ENCODE data around the gene FHOD3.

The FHOD3 gene

GRCh38 chr18:36420826-36421225 is 123.3 kb downstream of the FHOD3 start:
- H2AFZ ChIP-seq (ENCODE audit: low read length) = no peak overlapping the region
- no peak overlapping the region for H3K4me3 ChIP-seq (ENCODE audit: low read length)
- no peak overlapping the region for H3K9ac ChIP-seq (ENCODE audit: low read length)
- no peak overlapping the region for H3K4me2 ChIP-seq (ENCODE audit: low read depth, low read length)
- no peak for DNase-seq
- H3K27ac ChIP-seq (ENCODE audit: low read length) = no peak overlapping the region
- no peaks in the 10 kb centered on the region for H3K36me3 ChIP-seq (replicated peaks; ENCODE audit: insufficient read depth, low read length)
- no peaks in the 10 kb centered on the region for H3F3A ChIP-seq (ENCODE audit: insufficient read depth, low read length)
- no peaks in the 10 kb centered on the region for H3K9me3 ChIP-seq (replicated peaks; ENCODE audit: insufficient read depth, low read length)
- no peaks in the 10 kb centered on the region for H4K20me1 ChIP-seq (ENCODE audit: insufficient read depth, low read length)
- no peaks in the 10 kb centered on the region for H3K27me3 ChIP-seq (replicated peaks; ENCODE audit: insufficient read depth, low read length)
- H3K79me2 ChIP-seq (ENCODE audit: low read length) = no peaks in the 10 kb centered on the region
- H3K4me1 ChIP-seq (ENCODE audit: low read length) = 0 out of 2 replicates have a peak, but pooled peaks cover 4% of the 10 kb centered on the region
- TF ChIP-seq CTCF (IDR thresholded peaks at IDR 0.05; ENCODE audit: low read length) (no peak), EZH2phosphoT487 (IDR thresholded peaks at IDR 0.05; ENCODE audit: low read length) (no peak), EZH2 (optimal IDR thresholded peaks at IDR 0.05; ENCODE audit: low read depth, low read length) (no peak)
- no peaks in the 10 kb centered on the region for H3K9me2 ChIP-seq (replicated peaks; ENCODE audit: insufficient read depth, low read length)

GRCh38 chr18:36424741-36425142 is 127.2 kb downstream of the FHOD3 start:
- no peak overlapping the region for H3K27ac ChIP-seq (ENCODE audit: low read length)
- no peaks in the 10 kb centered on the region for H4K20me1 ChIP-seq (ENCODE audit: insufficient read depth, low read length)
- no peak overlapping the region for H3K4me3 ChIP-seq (ENCODE audit: low read length)
- no peaks in the 10 kb centered on the region for H3K27me3 ChIP-seq (replicated peaks; ENCODE audit: insufficient read depth, low read length)
- H3K4me1 ChIP-seq (ENCODE audit: low read length) = 0 out of 2 replicates have a peak, but pooled peaks cover 4% of the 10 kb centered on the region
- no peaks in the 10 kb centered on the region for H3F3A ChIP-seq (ENCODE audit: insufficient read depth, low read length)
- no peak overlapping the region for H3K9ac ChIP-seq (ENCODE audit: low read length)
- H3K4me2 ChIP-seq (ENCODE audit: low read depth, low read length) = no peak overlapping the region
- H3K9me2 ChIP-seq (replicated peaks; ENCODE audit: insufficient read depth, low read length) = no peaks in the 10 kb centered on the region
- TF ChIP-seq CTCF (IDR thresholded peaks at IDR 0.05; ENCODE audit: low read length) (no peak), EZH2phosphoT487 (IDR thresholded peaks at IDR 0.05; ENCODE audit: low read length) (no peak), EZH2 (optimal IDR thresholded peaks at IDR 0.05; ENCODE audit: low read depth, low read length) (no peak)
- no peaks in the 10 kb centered on the region for H3K79me2 ChIP-seq (ENCODE audit: low read length)
- no peak overlapping the region for H2AFZ ChIP-seq (ENCODE audit: low read length)
- H3K36me3 ChIP-seq (replicated peaks; ENCODE audit: insufficient read depth, low read length) = no peaks in the 10 kb centered on the region
- H3K9me3 ChIP-seq (replicated peaks; ENCODE audit: insufficient read depth, low read length) = no peaks in the 10 kb centered on the region
- no peak for DNase-seq

GRCh38 chr18:36427369-36427768 is 129.9 kb downstream of the FHOD3 start:
- TF ChIP-seq EZH2phosphoT487 (IDR thresholded peaks at IDR 0.05; ENCODE audit: low read length) (no peak), EZH2 (optimal IDR thresholded peaks at IDR 0.05; ENCODE audit: low read depth, low read length) (no peak), CTCF (IDR thresholded peaks at IDR 0.05; ENCODE audit: low read length) (no peak)
- Histone ChIP-seq H3K4me2 (ENCODE audit: low read depth, low read length) (no peak overlapping the region), H3K27me3 (replicated peaks; ENCODE audit: insufficient read depth, low read length) (no peaks in the 10 kb centered on the region), H2AFZ (ENCODE audit: low read length) (no peak overlapping the region), H4K20me1 (ENCODE audit: insufficient read depth, low read length) (no peaks in the 10 kb centered on the region), H3K9me2 (replicated peaks; ENCODE audit: insufficient read depth, low read length) (no peaks in the 10 kb centered on the region), H3K4me3 (ENCODE audit: low read length) (no peak overlapping the region), H3K27ac (ENCODE audit: low read length) (no peak overlapping the region), H3K9ac (ENCODE audit: low read length) (no peak overlapping the region), H3K79me2 (ENCODE audit: low read length) (no peaks in the 10 kb centered on the region), H3K36me3 (replicated peaks; ENCODE audit: insufficient read depth, low read length) (no peaks in the 10 kb centered on the region), H3K9me3 (replicated peaks; ENCODE audit: insufficient read depth, low read length) (no peaks in the 10 kb centered on the region), H3F3A (ENCODE audit: insufficient read depth, low read length) (no peaks in the 10 kb centered on the region), H3K4me1 (ENCODE audit: low read length) (no peaks in the 10 kb centered on the region)
- DNase-seq = no peak

All from MM.1S (cell line).